HG03135 (cell line): ENCODE results near the gene PIK3R1.
"Not testable (repeated sequence)": the region's sequence is repeated elsewhere in the genome, so short reads cannot be mapped to it uniquely, and the experiment has no call there.

Experiments used
- ATAC-seq: cut with Tn5 transposase; IDR thresholded peaks from one replicate; pipeline ENCODE4 v1.9.1; 2021; ENCODE audit warnings: mild to moderate bottlenecking, moderate library complexity; ENCODE audit not compliant: unreplicated experiment

PIK3R1 gene

GRCh38 chr5:68192679-68193060, 22.9 kb upstream of the PIK3R1 start:
- ATAC-seq: no peak

DNA sequence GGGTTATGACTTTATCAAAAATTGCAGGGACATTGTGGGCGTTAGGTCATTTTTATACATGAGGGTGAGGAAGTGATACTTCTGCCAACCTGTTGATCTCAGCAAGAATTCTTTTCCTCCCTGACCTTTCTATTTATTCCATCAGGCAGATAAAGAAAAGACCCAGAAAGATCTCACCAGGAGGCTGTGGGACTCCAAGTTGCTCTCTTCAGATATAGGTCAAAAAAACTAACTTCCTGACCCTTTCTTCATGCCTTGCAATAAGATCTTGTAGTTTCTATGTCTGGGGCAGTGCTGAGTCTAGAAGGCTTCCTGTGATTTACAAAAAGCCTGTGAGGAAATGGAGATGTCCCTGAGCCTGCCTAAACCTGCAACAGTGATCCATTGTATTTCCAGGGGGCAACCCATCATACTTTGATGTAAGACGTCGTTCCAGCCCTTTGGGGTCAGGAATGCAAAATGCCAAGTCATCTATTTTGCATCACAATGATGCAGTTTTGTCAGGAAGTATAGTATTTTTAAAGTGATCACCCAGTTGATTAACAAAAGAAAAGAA, 22.0 kb upstream of the PIK3R1 start:
- no peak for ATAC-seq

GRCh38 chr5:68194386-68194785, 21.2 kb upstream of the PIK3R1 start:
- no peak for ATAC-seq

DNA sequence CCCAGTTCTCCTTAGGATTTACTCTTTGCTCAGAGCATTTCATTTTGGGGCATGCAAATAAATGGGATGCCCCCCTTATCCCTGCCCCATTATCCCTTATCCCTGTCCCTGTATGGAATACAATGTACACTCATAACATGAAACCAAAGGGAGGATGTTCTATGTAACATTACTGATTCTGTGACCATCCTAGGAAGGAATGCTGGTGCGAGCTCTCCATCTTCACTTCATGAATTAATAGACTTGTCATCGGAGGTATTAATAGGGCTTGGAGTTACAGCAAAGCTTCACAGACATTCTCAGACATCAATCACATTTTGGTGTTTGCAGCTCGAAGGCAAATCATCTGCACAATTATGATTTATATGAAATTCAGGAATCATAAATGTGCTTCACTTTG, 20.4 kb upstream of the PIK3R1 start:
- ATAC-seq: no peak

DNA sequence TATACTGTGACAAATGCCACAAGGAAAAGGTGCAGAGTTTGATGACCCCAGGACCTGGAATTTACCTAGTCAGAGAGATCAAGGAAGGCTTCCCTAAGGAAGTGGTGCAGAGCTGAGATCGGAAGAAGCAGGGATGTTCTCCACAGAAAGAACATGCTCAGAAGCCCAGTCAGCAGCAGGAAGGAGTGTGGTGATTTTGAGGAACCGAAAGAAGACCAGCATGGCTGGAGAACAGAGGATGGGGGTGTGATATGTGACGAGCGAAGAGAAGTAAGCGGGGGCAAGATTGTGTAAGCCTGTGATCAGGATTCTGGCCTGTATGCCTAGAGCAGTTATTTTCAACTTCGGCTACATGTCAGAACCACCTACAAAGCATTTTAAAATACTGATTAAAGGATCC, 18.7 kb upstream of the PIK3R1 start:
- ATAC-seq: peak; percentile 97

DNA sequence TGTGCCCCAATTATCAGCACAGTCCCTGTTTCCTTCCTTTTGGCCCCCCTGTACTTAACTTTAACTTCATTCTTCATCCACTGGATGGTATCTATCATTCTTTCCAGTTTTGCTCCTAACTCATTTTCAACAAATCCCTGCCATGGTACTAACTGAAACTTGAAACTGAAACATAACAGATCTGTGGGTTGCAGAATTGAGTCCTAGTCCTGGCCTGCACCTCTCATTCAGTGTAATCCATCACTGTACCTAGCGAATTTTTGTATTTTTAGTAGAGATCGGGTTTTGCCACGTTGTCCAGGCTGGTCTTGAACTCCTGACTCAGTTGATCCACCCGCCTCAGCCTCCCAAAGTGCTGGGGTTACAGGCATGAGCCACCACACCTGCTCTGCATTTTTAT, 15.3 kb upstream of the PIK3R1 start:
- ATAC-seq: no peak

DNA sequence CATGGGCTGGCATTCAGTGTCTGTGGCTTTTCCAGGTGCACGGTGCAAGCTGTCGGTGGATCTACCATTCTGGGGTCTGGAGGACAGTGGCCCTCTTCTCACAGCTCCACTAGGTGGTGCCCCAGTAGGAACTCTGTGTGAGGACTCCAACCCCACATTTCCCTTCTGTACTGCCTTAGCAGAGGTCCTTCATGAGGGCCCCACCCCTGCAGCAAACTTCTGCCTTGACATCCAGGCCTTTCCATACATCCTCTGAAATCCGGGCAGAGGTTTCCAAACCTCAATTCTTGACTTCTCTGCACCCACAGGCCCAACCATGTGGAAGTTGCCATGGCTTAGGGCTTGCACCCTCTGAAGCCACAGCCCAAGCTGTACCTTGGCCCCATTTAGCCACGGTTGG, 4.9 kb upstream of the PIK3R1 start:
- not testable (repeated sequence) for ATAC-seq

DNA sequence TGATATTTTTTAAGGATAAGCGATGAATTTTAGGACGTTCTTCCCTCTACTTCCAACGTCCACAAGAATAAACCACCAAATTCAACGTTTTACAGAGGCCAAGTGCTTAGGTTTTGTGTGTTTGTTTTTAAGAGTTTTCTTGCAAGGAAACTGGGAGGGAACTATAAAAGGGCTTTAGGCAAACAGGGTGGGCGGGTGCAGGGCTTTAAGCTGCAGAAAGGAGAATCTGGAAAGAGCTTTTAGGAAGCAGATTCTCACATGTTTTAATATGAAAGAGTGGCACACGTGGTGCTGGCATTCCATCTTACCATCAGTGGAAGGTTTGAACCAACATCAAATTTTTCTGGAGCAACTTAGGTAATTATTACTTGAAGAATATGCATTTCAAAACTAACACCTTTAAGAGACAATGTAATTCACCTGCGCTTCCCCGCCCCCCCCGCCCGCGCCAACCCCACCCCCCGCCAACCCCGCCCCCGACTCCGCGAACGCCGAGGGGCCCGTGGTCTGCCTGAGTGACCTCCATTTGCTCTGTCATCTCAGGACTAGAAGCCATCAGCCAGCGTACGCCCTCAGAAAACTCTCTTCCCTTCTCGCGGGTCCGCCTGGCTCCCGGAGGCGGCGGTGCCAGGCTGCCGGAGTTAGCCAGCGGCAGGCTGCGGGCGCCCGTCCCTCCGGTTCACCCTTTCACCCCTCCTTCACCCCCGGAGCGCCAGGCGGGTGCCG, 911 bp upstream of the PIK3R1 start:
- no peak for ATAC-seq

- peak; percentile 50 for ATAC-seq
Measured at GRCh38 chr5:68215898-68216244, 315 bp downstream of the PIK3R1 start.

GRCh38 chr5:68216245-68217046, 890 bp downstream of the PIK3R1 start:
- ATAC-seq: peak; percentile 28

DNA sequence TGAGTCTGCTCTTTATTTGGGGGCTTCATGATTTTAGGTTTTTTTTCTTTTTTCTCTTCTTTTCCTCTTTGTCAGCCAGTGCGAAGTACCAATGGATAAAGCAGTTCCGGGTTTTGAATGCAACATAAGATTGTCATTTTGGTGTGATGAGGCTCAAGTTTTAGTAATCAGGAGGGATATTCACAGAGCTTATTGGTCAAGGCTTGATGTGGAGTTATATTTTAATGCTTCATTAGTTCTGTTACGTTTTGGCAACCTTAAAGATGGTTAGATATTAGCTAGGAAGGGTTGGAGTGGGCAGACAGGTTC, 1.4 kb downstream of the PIK3R1 start:
- ATAC-seq: no peak

DNA sequence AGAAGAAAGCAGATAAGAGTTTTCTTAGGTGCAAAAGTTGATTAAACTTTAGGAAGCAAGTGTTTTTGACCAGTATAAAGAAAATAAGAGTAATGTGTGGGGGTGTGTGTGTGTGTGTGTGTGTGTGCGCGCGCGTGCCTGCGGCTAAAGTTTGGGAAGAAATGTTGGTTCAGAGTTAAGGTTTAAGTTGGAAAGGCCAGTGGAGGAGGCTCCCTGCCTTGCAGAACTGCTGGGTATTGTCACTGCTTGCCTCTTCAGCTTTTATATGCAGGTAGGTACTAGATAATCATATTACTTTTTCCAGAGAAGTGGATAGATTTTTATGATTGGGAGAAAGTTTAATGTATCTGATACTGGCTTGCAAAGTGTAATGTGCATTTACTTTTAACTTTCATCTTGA, 2.0 kb downstream of the PIK3R1 start:
- no peak for ATAC-seq

GRCh38 chr5:68219161-68219816, 3.7 kb downstream of the PIK3R1 start:
- no peak for ATAC-seq

DNA sequence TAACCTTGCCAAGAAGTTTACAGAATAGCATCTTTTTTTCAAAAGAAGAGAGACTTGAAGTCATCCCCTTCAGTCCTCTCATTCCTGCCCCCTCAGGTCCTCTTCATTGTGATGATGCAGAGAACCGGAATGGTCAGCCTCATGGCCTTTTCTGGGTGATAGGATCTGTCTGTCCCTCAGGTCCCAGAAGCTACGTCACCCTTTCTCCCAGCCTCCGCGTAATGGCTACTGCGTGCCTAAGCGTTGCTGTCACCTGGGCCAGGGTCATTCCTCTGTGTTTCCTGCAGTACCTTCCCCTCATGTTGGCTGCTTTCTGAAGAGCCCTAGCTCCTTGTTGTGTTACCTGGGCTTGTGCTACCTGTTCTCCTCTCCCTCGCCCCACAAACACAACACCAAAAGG, 4.7 kb downstream of the PIK3R1 start:
- no peak for ATAC-seq

- no peak for ATAC-seq
Measured at GRCh38 chr5:68220914-68221313, 5.4 kb downstream of the PIK3R1 start.

DNA sequence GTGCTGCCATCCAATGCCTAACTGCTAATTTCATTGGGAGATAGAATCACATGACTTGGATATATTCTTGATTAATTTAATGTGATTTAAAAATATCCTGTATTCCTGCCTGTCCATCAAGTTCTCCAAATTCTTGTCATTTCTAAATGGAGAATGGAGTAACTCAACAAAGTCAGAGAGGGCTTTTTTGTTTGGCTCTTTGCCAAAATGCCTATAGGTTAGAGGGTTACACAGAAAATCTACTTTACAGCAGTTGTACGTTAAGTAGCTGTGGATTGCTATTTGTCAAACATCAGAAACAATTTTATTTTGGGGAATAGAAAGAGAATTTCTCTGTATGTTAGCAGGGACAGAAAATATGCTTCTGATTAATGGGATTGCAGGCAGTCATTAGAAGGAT, 5.9 kb downstream of the PIK3R1 start:
- no peak for ATAC-seq

DNA sequence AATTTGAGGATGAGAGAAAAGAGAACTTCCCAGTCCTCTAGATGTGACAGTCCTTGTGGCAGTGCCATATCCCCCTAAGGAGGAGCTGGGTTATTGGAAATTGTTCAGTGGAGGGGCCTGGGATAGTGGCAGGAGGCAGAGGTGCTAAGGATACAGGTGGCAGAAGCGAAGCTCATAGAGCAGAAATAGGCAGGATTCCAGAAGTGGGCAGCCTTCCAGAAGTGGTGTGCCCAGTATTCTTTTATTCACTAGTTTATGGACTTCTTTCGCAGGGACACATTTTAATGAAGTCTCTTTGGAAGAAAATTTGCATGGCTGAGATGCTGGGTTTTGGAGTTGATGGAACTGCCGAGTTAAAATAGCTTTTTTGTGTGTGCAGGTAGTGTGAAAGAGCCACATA, 6.8 kb downstream of the PIK3R1 start:
- ATAC-seq: no peak

DNA sequence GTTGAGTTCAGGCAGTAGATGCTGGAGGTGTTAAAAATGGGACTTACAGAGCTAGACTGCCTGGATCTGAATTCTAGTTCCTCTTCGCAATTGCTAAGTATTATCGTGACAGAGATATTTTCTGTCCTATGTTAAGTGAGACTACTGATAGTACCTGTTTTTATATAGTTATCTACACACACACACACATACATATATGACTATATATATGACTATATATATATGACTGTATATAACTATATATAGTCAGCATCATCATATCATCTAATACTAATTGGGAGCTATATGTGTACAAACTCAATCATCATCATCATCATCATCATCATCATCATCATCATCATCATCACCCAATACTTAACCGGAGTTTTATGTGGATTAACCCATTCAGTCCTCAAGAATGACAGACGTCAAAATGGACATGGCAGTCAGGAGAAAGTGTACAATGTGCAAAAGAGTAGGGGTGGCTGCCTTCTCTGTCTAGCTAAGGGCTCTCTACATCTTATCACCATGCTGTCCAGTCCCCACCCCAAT, 7.3 kb downstream of the PIK3R1 start:
- ATAC-seq: no peak

GRCh38 chr5:68223904-68224303, 8.3 kb downstream of the PIK3R1 start:
- no peak for ATAC-seq

DNA sequence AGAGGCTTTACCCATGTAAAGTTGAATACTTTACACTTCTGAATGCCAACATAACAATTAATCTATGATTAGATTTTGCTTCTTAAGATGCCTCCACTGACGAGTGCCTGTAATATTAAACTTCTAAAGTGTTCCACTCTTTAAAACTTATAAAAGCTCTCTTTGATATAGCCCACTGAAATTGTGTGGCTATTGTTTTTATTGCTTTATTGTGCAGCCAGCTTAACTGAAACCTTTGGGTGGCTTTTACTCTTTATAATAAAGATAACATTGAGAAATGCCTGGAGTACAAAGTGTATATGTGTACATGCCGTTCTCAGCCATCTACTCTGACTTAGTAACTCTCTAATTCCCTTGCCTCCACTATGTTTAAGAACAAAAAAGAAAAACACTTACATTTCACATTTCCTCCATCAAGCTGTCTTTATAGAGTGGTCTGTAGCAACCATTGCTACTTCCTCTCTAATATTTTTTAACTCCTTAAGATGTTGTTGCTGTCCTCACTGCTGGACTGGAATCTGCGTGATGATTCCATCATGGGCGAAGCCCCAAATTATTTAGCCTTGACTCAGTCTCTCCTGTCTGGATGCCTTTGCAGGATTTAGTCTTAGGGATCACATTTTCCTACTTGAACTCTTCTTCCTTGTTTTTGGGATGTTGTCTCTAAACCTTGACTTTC, 9.1 kb downstream of the PIK3R1 start:
- ATAC-seq: no peak
